Activated T-helper 9 cell treated with anti-CD3 and anti-CD28 coated beads, Interleukin-2, amount 50 U/mL, for 16 hours (primary cell): ENCODE results near the gene SENP1.

Experiments used
- DNase-seq: peaks from one replicate; pipeline ENCODE4 v3.0.0-alpha.2; 2020; ENCODE audit warnings: low read depth

SENP1 gene

DNA sequence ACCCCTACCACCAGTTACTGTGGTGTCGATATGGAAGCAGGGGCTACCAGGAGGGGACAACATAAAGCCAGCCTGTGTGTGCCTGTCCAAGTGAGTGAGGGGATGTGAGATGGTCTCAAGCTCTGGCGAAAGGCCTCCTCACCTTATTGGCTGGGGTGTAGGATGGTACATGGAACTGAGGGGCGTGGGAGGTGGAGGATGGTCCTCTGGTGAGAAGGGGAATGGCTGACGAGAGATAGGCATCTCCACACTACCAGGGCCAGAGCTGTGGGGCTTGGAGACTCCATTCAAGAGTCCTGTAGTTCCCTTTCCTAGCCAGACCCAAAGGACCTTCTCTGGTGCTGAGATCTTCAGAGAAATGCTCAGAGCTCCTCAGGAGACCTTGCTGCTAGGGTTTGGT lies 69.1 kb downstream of the SENP1 start:
- no peak for DNase-seq

GRCh38 chr12:48034835-48035805 lies 70.8 kb downstream of the SENP1 start:
- no peak for DNase-seq

DNA sequence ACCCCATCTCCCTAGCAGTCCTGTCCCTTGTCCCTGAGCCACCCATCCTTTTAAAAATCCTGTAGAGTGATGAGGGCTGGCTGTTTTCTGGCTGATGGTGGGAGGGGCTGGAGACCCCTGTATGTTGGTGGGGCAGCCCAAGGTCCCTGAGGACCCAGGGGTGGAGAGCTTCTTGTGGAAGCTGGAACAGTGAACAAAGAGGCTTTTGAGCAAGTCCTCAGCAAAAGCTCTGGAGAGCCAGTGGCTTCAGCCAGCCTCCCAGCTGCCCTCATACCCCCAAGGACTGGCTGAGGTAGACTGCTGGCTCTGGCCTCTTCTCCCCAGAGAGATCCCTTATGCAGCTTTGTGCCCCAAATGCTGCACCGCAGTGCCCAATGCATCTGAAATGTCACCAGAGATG lies 72.4 kb downstream of the SENP1 start:
- no peak for DNase-seq

GRCh38 chr12:48032597-48032996 lies 73.3 kb downstream of the SENP1 start:
- DNase-seq = no peak

GRCh38 chr12:48031135-48031960 lies 74.5 kb downstream of the SENP1 start:
- DNase-seq = no peak

DNA sequence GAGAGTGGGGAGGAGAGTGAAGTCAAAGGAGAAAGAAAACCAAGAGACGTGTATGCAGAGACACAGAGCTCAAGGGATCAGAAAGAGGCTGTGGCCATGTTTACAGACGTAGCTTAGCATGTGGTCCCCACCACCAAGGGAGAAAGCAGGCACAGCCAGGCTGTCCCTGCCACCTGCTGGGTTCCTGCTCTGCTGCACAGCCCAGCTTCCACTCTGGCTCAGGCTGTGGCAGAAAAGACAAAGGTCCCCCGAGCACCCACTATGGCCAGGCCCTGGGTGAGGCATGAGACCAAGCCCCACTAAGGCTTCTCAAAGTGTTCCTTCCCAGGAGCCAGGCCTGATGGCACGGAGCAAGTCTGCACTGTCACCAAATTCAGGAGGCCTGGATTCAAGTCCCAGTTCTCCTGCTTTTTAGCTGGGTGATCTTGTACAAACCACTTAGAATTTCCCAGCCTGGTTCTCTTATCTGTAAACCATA lies 75.7 kb downstream of the SENP1 start:
- DNase-seq = no peak

DNA sequence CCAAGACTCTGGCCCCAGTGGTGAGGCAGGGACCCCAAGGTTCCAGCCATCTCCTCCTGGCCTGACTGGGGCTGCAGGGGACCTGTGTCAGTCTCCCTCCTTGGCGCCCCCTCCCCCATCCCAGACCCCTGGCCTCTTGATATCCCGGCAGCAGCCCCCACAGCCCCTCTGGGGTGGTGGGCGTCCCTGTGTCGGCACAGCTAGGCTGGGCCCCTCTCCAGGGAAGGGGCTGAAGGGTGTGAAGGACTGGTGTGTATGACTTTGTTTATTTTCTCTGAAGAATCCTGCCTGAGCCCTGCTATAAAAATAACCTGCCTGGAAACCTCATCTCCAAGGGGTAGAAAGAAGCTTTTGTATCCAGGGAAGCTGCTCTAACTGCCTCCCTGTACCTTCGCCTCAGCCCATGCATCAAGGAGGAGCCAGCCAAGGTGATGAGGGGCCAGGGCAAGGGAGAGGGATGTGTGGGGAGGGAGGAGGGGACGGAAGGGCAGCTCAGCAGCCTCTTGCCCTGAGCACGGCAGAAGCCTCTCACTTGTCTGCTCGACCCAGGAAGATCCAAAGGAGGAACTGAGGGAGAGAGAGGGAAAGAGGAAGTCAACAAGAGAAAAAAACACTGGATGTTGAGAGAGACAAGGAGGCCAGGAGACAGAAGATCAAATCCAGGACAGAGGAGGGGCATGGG lies 76.2 kb downstream of the SENP1 start:
- no peak for DNase-seq

- no peak for DNase-seq
These were observed 77.1 kb downstream of the SENP1 start for GRCh38 chr12:48028541-48029431.

DNA sequence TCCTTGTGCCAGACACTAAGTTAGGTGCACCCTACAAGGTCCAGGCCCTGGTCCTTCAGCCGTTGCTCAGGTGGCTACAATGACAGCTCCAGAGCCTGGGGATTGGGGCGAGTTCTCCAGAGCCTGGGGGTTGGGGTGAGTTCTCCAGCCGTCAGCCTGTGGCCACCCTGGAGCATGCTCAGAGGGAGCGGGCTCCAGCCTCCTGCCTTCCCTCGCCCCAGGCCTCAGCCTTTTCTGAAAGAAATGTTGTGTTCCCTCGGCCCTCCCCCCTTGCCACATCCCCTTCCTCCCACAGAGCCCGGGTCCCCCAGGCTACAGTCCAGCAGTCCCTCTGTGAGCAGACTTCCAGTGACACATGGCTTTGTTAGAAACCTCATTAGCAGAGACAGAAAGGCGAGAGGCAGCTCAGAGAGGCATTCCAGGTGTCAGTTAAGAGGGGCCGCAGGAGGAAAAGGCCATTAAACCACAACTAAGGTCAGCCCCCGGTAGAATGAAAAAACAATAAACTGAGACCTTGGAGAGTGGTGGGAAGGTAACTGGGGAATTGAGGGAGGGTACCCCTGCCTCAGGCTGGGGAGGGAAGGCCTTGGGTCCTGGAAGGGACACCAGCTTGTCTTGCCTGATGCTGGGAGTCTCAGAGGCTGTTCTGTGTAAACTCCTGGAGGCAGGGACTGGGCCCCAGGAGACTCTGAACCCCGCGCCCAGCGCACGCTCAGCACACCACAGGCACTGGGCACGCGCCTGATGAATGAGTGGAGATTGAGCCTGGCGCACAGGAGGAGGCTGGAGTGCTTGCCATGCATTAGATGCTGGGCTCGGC lies 78.5 kb downstream of the SENP1 start:
- DNase-seq = no peak

DNA sequence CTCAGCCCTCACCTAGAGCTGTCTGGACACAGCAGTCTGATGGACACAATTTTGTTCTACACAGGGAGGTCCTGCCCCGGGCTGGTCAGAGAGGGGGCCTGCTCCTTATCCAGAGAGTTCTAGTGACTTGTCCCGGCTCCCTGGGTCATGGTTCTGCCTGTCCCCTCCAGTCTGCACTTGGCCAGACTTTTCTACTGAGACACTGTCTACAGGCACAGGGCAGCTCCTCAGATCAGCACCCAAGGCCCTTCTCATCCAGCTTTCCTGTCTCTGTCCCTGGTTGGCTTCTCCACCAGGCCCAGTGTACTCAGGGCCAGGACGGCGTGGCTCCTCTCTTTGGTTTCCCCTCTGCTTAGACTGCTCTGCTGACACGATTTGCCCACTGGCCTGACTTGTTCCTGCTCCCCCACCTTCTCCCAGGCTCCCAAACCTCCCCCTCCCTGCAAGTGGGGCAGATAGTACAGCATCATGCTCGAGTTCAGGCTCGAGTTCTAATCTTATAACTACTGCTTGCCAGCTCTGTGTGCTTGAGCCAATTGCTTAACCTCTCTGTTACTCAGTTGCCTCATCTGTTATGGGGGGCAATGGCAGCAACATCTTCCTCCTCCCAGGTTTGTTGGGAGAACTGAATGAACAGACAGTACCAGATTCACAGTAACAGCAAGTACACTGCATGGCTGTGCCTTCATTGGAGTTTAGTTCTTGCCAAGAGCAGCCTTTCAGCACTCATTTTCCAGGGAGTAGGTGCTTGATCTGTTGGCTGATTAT lies 79.6 kb downstream of the SENP1 start:
- no peak for DNase-seq

GRCh38 chr12:48025281-48025680 lies 80.6 kb downstream of the SENP1 start:
- no peak for DNase-seq

DNA sequence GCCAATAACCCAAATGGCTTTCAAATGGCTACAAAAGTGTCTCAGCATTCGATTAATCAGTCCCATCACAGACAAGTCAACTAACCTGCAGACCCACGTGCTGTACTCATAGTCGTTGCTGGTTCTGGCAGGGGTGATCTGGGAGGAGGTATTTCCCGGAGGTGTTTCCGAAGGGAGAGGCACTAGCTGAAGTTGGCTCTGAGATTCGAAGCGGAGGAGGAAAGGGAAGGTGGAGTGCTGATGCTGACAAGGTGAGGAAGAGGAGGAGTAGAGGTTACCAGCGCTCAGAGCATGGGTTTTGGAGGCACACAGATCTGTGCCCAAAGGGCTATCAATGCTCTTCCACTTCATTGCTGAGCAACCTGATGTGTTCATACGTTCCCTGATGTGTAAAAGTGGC lies 81.1 kb downstream of the SENP1 start:
- DNase-seq = no peak

GRCh38 chr12:48023386-48023785 lies 82.5 kb downstream of the SENP1 start:
- no peak for DNase-seq

- no peak for DNase-seq
These were observed 83.0 kb downstream of the SENP1 start for GRCh38 chr12:48022676-48023385.

- DNase-seq = no peak
These were observed 83.7 kb downstream of the SENP1 start for GRCh38 chr12:48022180-48022521.

DNA sequence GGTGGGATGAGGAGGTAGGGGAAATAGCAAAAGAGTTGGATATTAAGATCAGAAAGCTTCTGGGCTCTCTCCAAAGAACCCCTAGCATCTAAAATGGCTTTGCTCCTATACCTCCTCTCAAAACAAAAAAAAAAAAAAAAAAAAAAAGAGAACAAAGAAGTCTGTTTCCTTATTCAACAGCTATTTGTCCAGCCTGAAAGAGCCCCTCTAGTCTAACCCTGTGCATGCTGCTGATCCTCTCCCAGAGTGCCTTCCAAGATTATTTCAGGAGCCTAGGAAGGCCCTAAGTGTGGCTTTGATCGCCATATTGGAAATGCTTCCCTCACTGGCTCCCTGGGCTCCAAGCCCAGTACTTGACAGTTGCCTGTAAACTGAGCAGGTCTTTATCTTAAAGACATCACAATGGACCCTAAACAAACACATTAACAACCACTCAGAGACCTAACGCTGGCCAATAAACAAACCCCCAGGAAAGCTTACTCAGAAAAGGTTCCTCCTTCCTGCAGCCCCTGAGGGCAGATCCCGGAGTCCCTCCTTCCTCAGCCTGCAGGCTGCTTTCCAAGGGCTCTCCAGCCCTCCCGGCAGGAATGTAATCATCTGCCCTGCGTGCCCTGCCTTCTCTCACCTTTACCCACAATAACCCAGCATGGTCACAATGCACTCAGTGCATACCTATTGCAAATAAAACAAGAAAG lies 84.2 kb downstream of the SENP1 start:
- DNase-seq = no peak

DNA sequence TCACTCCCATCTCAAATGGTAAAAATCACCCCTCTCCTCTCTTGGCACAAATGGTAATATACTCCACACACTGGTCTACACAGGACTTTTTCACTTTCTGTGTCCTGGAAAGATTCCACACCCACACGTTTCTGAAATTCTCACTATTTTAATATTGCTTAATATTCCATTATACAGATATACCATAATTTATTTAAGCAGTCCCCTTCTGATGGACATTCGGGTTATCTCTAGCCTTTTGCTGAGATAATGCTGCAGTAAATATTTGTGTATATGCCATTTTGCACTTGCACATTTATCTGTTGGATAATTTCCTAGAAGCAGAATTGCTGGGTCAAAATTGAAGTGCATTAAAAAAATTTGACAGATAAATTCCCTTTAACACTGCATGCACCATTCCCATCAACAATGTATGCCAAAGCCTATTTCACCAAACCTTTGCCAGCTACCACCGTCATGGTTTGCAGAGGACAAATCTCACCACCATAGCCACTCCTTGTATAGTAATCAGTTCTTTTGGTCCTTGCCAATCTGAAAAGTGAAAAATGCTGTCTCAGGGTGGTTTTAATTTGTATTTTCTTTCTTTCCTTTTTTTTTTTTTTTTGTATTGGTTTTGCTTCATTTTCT lies 86.1 kb downstream of the SENP1 start:
- DNase-seq = no peak

GRCh38 chr12:48018618-48018995 lies 87.3 kb downstream of the SENP1 start:
- DNase-seq = no peak
